Neural crest cell (in vitro differentiated cells): ENCODE results near the gene ACP4. TPM values are rescaled to one million over a fixed set of nuclear protein-coding genes. Genes with fewer than 3 reads are reported as not detected.

Source experiments
- DNase-seq: peaks from one replicate; pipeline ENCODE4 v3.0.0; 2021; ENCODE audit warnings: low read depth, mixed read lengths, low spot score
- H3K27ac Mint-ChIP-seq: one replicate; pipeline ENCODE4 v1.8.0; 2021; ENCODE audit warnings: mild to moderate bottlenecking, mixed read lengths; ENCODE audit not compliant: unreplicated experiment
- H3K27me3 Mint-ChIP-seq: 2 replicates; pipeline ENCODE4 v1.8.0; 2021; ENCODE audit warnings: low read depth, mild to moderate bottlenecking, mixed read lengths
- H3K36me3 Mint-ChIP-seq: 2 replicates; pipeline ENCODE4 v1.8.0; 2021; ENCODE audit warnings: low read depth, mild to moderate bottlenecking, mixed read lengths
- H3K4me1 Mint-ChIP-seq: 2 replicates; pipeline ENCODE4 v1.8.0; 2021; ENCODE audit warnings: mixed read lengths
- H3K4me3 Mint-ChIP-seq: one replicate; pipeline ENCODE4 v1.8.0; 2021; ENCODE audit warnings: mild to moderate bottlenecking, mixed read lengths
- H3K9me3 Mint-ChIP-seq: 2 replicates; pipeline ENCODE4 v1.8.0; 2021; ENCODE audit warnings: mixed read lengths
- total RNA-seq: library from RNA; stranded (reverse); gene quantifications from 2 replicates; pipeline ENCODE4 v1.2.1, GENCODE V29; 2021
- TF ChIP-seq, protein P1 (sequence below): fragments of 200-600 bp; sonication (generic); conservative IDR thresholded peaks from 2 replicates; pipeline ENCODE4 v1.5.0; 2021; ENCODE audit warnings: antibody characterized with exemption, mild to moderate bottlenecking

The ACP4 gene
- total RNA-seq, 1 donor from 2014 or later: not detected

DNA sequence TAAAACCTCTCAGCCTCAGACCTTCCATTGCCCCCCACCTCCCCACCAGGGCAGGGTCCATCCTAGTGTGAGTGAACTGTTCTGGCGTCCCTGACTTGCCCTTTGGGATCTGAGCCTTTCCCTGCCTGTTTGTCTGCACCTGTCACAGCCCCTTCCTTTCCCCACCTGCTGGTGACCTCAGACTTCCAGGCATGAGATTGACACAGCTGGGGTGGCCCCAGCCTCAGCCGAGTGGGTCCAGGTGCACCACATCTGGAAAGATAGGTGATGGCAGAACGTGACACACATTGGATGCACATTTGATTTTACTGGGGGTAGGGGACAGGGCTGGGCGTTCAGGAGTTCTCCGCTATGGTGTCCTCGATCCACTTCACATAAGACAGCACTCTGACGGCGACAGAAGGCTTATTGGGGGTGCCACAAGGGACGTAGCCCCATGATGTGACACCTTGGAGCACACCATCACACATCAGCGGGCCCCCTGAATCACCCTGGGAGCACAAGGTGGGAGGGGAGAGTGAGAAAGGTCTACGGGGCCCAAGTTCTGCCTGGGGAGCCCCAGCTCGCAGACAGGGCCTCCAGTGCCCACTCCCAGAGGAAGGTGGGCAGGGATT is 28.8 kb downstream of the ACP4 start:
- DNase-seq: no peak
- Mint-ChIP-seq H3K27me3 (peaks cover 96% of the 10 kb centered on the region), H3K4me1 (peaks cover 12% of the 10 kb centered on the region), H3K9me3 (peaks cover 11% of the 10 kb centered on the region), H3K27ac (no peak overlapping the region), H3K4me3 (no peak overlapping the region), H3K36me3 (no peaks in the 10 kb centered on the region)
- TF ChIP-seq, protein P1, sequence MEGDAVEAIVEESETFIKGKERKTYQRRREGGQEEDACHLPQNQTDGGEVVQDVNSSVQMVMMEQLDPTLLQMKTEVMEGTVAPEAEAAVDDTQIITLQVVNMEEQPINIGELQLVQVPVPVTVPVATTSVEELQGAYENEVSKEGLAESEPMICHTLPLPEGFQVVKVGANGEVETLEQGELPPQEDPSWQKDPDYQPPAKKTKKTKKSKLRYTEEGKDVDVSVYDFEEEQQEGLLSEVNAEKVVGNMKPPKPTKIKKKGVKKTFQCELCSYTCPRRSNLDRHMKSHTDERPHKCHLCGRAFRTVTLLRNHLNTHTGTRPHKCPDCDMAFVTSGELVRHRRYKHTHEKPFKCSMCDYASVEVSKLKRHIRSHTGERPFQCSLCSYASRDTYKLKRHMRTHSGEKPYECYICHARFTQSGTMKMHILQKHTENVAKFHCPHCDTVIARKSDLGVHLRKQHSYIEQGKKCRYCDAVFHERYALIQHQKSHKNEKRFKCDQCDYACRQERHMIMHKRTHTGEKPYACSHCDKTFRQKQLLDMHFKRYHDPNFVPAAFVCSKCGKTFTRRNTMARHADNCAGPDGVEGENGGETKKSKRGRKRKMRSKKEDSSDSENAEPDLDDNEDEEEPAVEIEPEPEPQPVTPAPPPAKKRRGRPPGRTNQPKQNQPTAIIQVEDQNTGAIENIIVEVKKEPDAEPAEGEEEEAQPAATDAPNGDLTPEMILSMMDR: no peak

DNA sequence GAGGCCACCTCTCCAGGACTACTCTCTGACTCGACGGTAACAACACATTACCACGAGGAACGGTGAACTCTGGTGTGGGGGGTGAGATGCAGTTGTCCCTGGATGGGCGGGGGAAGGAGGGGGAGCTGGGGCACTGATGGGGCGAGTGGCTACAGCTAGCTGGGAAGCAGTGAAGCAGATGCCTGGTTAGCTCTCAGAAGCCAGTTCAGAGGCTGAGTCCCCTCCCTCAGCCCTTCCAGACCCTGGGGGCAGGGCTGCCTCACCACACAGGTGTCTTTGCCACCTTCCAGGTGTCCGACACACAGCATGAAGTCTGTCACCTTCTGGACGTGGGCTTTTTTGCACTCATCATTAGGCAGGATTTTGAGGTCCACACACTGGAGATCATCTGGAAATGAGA is 29.4 kb downstream of the ACP4 start:
- TF ChIP-seq, protein P1: no peak
- DNase-seq: no peak
- Mint-ChIP-seq H3K9me3 (peaks cover 8% of the 10 kb centered on the region), H3K27ac (no peak overlapping the region), H3K4me1 (peaks cover 12% of the 10 kb centered on the region), H3K4me3 (no peak overlapping the region), H3K27me3 (peaks cover 97% of the 10 kb centered on the region), H3K36me3 (no peaks in the 10 kb centered on the region)

DNA sequence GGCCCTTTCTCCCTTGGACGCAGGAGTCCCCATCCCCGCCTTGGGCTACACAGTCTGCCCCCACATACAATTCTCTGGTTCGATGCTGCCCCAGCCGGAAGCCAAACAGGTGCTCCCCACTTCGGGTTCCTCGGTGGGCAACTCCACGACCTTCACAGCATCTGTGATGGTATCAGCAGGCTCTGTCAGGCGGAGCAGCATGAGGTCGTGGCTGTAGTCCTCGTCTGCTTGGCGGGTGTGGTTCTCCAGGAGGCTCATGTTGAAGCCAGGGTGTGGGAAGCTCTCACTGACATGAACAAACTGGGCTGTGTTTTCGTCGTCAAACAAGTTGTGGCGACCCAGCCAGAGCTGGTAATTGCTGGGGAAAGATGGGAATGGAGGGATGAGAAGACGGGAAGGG is 29.9 kb downstream of the ACP4 start:
- Mint-ChIP-seq H3K27me3 (peaks cover 96% of the 10 kb centered on the region), H3K36me3 (no peaks in the 10 kb centered on the region), H3K4me1 (peaks cover 12% of the 10 kb centered on the region), H3K9me3 (peaks cover 5% of the 10 kb centered on the region), H3K27ac (no peak overlapping the region), H3K4me3 (peak overlapping the region; percentile 13)
- no peak for DNase-seq
- TF ChIP-seq, protein P1: no peak

- Mint-ChIP-seq H3K4me1 (peaks cover 12% of the 10 kb centered on the region), H3K27ac (no peak overlapping the region), H3K36me3 (no peaks in the 10 kb centered on the region), H3K4me3 (no peak overlapping the region), H3K27me3 (peaks cover 93% of the 10 kb centered on the region), H3K9me3 (peaks cover 5% of the 10 kb centered on the region)
- no peak for DNase-seq
- TF ChIP-seq, protein P1: no peak
Measured at GRCh38 chr19:50820549-50821247, 30.5 kb downstream of the ACP4 start.

DNA sequence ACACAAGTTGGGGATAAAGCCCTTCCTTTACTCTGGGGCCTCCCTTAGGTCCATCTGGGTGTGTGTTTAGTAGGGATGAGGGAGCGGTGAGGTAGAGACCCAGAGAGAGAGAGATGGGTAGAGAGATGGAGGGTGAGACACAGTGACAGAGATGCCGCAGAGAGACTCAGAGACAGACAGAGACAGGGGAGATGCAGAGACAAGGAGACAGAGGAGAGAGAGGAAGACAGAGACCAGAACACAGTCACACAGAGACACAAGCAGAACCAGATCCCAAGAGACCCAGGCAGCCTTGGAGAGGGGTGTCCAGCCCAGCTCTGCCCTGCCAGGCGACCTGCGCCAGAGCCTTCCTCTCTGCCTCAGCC is 31.0 kb downstream of the ACP4 start:
- Mint-ChIP-seq H3K4me3 (no peak overlapping the region), H3K9me3 (peaks cover 5% of the 10 kb centered on the region), H3K27me3 (peaks cover 93% of the 10 kb centered on the region), H3K36me3 (peaks cover 2% of the 10 kb centered on the region), H3K4me1 (peaks cover 12% of the 10 kb centered on the region), H3K27ac (no peak overlapping the region)
- DNase-seq: no peak
- TF ChIP-seq, protein P1: no peak
